Esophagus muscularis mucosa (tissue), 3 donors: ENCODE measurements around the gene PCA3.

Experiments
- POLR2A ChIP-seq: fragments of 450-650 bp; IDR thresholded peaks from one replicate; pipeline ENCODE4 v1.6.1; 2017; ENCODE audit warnings: antibody characterized with exemption, moderate library complexity, mild to moderate bottlenecking, low read depth
- TF ChIP-seq, protein P1 (sequence below), 3 experiments: fragments of 200-600 bp in 2 of 3; fragments of 450-650 bp in 1 of 3; sonication (generic) in 2 of 3; IDR thresholded peaks; one replicate each; pipeline ENCODE4 v1.5.1; 2017 to 2019; ENCODE audit warnings: antibody characterized with exemption in 3 of 3, mild to moderate bottlenecking in 2 of 3, moderate library complexity in 1 of 3

DNA sequence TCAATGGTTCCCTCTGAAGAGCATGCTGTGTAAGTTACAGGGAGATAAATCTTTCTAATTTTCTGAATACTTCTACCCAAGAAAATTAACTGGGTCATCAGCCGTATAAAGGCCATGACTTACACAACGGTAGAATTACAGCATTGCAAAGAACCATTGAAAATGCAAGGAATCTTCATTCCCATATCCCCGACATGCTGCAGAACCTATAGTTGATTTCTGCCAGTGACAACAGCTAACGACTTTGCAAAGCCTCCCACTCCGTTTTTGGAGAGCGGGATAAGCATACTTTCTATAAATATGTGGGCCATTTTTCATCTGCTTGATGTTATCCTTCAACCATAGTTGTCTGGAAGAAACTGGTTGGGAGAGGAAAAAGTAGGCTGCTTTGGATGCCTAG lies 56.2 kb downstream of the PCA3 start:
- no peak for TF ChIP-seq POLR2A
- TF ChIP-seq, protein P1, sequence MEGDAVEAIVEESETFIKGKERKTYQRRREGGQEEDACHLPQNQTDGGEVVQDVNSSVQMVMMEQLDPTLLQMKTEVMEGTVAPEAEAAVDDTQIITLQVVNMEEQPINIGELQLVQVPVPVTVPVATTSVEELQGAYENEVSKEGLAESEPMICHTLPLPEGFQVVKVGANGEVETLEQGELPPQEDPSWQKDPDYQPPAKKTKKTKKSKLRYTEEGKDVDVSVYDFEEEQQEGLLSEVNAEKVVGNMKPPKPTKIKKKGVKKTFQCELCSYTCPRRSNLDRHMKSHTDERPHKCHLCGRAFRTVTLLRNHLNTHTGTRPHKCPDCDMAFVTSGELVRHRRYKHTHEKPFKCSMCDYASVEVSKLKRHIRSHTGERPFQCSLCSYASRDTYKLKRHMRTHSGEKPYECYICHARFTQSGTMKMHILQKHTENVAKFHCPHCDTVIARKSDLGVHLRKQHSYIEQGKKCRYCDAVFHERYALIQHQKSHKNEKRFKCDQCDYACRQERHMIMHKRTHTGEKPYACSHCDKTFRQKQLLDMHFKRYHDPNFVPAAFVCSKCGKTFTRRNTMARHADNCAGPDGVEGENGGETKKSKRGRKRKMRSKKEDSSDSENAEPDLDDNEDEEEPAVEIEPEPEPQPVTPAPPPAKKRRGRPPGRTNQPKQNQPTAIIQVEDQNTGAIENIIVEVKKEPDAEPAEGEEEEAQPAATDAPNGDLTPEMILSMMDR (IDR thresholded peaks at IDR 0.05): no peak
